Stomach (tissue), 4 donors: ENCODE data around the gene NELL1.

Source experiments
- POLR2AphosphoS5 ChIP-seq, 3 donors: sonication (generic); formaldehyde crosslinking; IDR thresholded peaks; one replicate each; pipeline ENCODE4 v1.6.1; 2016; ENCODE audit warnings: antibody characterized with exemption in 3 of 3
- TF ChIP-seq, protein P1 (sequence below), 7 experiments: fragments of 450-650 bp in 4 of 7; fragments of 200-600 bp in 3 of 7; sonication (generic) in 3 of 7; IDR thresholded peaks; one replicate each; pipeline ENCODE4 v1.5.1; 2016 to 2019; ENCODE audit warnings: antibody characterized with exemption in 7 of 7, control low read depth in 2 of 7, mild to moderate bottlenecking in 1 of 7

DNA sequence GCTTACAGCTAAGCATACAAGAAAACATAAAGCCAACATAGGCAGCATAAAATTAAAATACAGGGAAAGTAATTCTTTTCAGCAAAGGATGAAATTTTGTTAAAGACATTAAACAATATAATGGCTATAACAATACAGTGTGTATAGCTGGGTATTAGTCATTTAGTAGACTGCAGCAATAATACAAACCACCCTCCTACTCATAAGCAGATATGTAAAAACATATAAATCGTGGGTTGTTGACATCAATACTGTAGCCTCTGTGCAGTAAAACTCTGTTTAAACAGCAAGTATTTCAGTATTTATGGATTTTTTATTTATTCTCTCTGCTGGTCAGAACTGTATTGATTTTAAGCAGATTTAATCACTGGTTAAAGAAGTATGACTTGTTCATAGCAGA lies 884.4 kb downstream of the NELL1 start:
- TF ChIP-seq, protein P1, sequence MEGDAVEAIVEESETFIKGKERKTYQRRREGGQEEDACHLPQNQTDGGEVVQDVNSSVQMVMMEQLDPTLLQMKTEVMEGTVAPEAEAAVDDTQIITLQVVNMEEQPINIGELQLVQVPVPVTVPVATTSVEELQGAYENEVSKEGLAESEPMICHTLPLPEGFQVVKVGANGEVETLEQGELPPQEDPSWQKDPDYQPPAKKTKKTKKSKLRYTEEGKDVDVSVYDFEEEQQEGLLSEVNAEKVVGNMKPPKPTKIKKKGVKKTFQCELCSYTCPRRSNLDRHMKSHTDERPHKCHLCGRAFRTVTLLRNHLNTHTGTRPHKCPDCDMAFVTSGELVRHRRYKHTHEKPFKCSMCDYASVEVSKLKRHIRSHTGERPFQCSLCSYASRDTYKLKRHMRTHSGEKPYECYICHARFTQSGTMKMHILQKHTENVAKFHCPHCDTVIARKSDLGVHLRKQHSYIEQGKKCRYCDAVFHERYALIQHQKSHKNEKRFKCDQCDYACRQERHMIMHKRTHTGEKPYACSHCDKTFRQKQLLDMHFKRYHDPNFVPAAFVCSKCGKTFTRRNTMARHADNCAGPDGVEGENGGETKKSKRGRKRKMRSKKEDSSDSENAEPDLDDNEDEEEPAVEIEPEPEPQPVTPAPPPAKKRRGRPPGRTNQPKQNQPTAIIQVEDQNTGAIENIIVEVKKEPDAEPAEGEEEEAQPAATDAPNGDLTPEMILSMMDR (IDR thresholded peaks at IDR 0.05): no peak
- TF ChIP-seq POLR2AphosphoS5 (IDR thresholded peaks at IDR 0.05): no peak
